GM19240 (cell line): ENCODE measurements around the gene DUOXA2.

Experiments used
- DNase-seq: peaks from one replicate; pipeline ENCODE4 v3.0.0; 2011; ENCODE audit warnings: low spot score; ENCODE audit not compliant: insufficient read length

The DUOXA2 gene

DNA sequence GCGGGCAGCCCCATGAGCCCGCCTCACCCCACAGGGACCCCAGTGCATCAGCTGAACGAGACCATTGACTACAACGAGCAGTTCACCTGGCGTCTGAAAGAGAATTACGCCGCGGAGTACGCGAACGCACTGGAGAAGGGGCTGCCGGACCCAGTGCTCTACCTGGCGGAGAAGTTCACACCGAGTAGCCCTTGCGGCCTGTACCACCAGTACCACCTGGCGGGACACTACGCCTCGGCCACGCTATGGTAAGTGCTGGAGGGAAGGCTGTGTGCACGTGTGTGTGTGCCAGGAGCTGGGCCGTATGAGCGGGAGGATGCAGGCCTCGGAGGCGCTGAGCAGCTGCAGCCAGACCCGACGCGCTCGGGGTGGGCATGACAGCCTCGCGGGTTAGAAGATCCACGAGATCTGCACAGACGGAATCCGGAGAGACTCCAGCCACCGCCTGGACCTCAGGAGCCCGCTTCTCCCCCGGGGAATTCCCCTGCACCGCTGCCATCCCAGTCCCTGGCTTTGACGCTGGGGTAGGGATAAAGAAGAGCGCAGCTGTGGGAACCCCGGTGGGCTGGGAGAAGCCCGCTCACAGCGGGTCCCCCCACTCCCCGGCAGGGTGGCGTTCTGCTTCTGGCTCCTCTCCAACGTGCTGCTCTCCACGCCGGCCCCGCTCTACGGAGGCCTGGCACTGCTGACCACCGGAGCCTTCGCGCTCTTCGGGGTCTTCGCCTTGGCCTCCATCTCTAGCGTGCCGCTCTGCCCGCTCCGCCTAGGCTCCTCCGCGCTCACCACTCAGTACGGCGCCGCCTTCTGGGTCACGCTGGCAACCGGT, 2.6 kb downstream of the DUOXA2 start:
- no peak for DNase-seq

DNA sequence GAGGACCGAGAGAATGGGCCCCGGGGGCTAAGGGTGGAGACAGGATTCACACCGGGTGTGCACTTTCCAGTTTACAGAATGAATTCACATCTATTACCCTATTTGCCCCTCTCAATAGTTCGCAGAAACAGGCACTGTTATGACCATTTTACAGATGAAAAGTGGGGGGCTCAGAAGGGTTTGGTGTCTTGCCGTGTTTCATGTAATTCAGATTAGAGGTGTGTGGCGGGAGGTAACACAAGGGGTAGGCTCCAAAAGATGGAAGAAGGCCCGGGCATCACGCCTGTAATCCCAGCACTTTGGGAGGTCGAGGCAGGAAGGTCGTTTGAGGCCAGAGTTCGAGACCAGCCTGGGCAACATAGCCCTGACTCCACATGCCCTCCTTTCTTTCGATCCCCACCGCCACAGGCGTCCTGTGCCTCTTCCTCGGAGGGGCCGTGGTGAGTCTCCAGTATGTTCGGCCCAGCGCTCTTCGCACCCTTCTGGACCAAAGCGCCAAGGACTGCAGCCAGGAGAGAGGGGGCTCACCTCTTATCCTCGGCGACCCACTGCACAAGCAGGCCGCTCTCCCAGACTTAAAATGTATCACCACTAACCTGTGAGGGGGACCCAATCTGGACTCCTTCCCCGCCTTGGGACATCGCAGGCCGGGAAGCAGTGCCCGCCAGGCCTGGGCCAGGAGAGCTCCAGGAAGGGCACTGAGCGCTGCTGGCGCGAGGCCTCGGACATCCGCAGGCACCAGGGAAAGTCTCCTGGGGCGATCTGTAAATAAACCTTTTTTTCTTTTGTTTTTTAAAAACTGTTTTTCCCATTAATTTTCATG, 3.4 kb downstream of the DUOXA2 start:
- DNase-seq: no peak

DNA sequence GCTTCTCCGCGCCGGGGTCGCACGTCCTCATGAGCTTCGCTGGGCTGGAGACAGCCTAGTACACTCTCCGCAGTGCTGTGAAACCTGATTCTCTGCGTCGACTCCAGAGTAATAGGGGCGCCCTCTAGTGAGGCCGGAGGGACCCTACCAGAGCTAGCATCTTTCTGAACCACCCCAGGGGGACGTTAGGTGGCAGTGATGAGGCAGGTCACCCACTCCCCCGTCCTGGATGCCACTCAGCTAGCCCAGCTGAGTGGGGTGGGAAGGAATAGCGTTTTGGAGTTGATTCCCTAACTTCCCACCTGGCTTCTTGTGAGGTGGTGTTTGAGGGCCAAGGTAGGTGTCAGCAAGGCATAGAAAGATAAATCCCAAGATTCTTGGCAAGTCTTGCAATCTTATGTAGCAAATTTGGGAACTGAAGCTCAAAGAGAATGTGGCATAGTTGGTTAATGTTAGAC, 4.0 kb downstream of the DUOXA2 start:
- peak; percentile 95 for DNase-seq

DNA sequence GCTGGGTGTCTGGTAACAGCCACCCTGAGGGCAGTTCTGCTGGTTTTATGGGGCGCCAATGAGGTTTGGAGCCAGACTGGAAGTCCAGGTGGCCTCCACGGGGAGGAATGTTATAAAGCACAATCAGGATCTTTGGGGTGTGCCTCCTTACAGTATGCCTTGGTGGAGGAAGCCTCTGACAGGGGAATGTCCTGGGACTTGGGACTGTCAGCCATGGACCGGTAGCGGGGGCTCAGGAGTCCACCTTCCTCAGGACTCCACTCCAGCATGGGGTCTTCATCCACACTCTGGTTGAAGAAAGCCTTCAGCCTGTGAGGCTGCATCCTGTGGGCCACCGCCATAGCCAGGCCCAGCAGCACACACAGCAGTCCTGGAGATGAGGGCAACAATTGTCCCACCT, 4.9 kb downstream of the DUOXA2 start:
- no peak for DNase-seq

DNA sequence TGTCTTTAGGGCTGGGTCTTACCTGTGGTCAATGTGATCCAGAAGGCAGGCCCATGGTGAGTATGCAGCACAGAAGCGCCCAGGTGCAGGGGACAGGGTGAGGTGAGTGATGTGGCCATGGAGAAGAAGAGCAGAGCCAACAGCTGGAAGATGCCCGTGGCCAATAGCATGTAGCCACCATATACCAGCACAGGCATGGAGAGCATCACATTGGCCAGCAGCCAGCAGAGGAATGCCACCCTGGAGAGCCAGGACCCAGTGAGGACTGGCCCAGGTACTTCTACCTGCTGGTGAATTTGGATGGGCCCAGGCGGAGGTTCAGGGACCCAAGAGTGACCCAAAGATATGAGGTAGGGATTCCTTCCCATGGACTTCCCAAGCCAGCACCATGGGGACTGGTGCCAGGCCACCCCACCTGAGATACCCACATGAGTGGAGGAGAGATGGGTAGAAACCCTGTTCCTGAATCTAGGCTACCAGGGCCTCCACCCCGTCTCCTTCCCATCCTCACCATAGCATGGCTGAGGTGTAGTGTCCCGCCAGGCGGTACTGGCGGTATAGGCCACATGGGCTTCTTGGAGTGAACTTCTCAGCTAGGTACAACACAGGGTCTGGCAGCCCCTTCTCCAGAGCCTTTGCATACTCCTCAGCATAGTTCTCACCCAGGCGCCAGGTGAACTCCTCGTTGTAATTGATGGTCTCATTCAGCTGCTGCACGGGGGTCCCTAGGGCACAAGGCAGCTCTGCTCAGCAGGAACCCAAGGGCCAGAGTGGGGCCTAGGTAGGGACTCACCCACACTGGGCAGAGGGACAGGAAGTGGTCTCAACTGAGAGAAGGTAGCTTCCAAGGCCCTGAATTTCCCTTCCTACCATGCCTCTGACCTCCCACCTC, 6.2 kb downstream of the DUOXA2 start:
- no peak for DNase-seq

DNA sequence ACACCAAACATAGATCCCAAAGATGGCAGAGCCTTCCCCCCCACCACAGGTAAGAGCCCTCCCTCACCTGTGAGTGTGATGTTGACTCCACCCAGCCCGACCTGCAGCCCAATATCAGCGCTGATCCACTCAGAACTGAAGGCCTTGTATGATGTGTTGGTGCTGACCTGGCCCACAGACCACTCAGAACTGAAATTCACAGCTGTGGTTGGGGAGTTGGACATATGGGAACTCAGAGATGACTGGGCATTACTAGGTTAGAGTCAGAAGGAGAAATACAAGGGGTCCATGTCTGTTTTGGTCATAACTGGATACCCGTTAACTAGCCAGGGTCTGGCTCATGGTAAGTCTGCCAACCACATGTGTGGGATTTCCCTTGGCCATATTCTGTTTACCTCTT, 6.9 kb downstream of the DUOXA2 start:
- DNase-seq: no peak

DNA sequence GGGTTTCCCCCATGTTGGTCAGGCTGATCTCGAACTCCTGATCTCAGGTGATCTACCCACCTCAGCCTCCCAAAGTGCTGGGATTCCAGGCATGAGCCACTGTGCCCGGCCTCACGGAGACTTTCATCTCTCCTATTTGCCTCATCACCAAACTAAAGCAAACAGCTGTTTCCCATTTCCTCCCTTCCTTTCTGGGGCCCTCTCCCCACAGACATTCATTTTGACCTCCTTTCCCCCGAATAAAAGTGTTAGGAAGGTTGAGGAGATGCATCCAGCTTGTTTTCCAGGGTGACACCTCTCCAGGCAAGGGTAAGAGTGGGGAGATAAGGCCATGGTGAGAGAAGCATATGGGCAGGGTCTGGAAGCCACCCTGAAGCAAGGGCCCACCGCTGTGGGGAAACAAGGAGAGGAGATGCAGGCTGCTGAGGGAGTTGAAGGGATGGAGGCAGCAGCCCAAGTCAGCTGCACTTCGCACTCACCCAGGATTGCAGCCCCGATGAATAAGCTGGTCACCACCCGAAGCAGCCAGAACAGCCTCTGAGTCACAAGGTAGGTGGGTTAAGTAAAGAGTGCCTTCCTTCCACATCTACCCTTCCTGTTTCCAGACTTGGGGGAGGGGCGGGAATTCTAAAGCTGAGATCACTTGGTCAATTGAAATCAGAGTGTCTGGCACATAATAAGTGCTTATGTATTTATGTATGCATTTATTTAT, 7.7 kb downstream of the DUOXA2 start:
- no peak for DNase-seq

DNA sequence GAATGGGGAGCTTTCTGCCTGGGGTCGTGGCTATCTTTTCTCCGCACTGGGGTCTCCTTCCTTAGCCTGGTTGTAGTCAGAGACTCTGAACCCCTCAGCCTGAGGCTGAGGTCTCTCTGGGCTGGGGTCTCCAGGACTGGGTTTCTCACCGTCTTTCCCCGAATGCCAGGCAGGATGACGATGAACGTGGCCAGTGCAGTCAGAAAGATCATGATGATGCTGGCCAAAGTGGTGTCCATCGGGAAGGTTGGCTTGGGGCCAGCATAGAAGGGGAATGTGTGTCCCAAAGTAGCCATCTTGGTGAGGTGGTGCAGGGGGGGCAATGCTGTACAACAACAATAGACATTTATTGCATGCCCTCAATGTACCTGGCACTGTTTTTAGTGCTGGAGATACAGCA, 8.6 kb downstream of the DUOXA2 start:
- DNase-seq: no peak

DNA sequence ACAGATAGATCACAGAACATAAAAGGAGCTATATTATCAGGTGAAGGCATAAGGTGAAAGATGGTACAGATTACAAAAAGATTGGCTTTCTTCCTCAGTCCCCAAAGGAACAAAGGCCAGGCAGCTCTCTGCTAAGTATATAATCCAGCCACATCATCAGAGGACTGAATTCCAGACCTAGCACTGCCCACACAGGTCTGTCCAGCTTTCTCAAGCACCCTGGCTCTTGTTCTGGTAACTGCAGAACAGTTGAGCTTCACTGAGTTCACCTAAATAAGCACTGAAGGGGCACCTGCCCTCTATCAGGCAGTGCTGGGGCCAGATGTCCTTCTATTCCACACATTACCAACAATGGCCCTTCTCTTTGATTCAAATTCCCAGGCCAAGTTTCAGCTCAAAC, 9.3 kb downstream of the DUOXA2 start:
- no peak for DNase-seq

DNA sequence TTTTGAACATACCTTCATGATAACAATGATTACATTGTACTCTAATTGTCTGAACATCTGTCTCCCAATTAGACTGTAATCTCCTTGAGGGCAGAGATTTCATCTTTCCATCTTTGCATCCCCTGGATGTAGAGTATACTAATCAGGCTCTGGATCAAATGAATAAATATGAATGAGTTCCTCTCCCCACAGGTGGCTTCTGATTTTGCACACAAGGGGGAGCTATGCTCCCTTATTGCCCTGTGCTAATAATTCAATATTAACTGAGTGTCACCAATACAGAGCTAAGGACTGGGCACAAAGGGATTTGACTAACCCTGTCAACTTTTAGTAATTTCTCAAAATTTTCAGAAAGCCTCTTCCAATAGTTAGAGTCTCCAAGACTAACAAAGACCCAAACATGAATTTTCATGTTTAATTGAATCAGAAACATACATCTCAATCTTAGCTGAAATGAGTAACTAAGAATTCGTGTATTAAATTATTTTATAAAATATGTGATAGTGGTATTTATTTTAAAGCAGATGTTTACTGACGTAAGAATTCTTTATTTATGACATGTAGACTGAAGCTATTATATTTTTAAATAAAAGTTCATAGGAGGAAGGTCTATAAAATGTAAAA, 12.5 kb downstream of the DUOXA2 start:
- DNase-seq: no peak

DNA sequence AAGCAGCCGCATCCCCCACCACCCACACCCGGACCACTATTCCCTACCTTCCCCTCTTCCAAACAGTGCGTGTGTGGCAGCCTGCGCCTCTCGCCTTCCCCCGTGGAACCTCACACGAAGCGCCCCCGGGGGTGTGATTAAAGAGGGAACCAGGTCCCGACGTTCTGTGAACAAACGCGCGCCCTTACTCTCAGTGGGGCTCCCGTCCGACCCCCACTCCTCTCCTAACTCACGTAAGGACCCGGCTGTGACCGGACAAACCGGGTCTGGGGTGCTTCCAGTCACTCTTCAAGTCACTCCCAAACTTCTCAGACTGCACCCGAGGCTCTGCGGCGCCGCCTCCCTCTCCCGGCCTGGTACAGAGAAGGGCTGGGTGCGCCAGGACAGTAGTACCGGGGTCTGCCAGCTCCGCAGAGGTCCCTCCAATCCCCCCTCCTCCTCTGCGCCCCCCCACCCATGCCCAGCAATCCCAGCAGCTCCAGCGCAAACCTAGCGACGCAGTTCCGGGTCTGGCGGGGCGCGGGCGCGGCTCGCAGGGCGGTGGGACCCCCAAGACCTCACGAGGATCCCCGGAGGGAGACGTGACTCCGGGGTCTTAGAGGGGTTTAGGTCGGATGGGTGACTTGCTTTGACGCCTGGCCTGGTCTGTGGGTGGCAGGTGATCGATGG, 15.0 kb downstream of the DUOXA2 start:
- DNase-seq: no peak

DNA sequence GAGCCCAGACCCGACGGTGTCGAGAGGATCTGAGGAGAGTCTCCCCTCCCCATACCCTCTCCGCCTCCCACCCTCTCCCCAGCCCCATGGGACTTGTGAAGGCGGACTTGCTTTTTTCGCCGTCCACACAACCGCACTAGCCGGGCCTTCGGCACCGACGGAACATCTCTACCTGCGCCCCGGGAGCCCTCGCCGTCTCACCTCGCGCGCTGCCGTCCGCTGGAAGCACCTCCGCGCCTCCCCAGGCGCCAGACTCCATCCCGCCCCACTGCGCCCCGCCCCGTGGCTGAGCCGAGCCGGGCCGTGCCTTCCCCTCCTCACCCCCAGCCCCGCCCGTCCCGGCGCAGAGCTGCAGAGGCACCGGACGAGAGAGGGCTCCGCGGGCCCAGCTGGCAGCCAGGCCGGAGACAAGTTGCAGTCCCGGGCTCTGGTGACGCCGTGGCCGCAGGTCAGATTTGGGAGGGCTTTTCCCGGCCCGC, 15.6 kb downstream of the DUOXA2 start, which contains the start of the genes DUOX1 and DUOXA1:
DUOX1 (plus strand) TSS at position 344 of the 479 bp plus-strand sequence. CDS start 1,973 bp downstream, outside the sequence.
DUOXA1 (minus strand) TSS at position 229 of the 479 bp plus-strand sequence. CDS start 6,865 bp downstream, outside the sequence.
- DNase-seq: no peak

DNA sequence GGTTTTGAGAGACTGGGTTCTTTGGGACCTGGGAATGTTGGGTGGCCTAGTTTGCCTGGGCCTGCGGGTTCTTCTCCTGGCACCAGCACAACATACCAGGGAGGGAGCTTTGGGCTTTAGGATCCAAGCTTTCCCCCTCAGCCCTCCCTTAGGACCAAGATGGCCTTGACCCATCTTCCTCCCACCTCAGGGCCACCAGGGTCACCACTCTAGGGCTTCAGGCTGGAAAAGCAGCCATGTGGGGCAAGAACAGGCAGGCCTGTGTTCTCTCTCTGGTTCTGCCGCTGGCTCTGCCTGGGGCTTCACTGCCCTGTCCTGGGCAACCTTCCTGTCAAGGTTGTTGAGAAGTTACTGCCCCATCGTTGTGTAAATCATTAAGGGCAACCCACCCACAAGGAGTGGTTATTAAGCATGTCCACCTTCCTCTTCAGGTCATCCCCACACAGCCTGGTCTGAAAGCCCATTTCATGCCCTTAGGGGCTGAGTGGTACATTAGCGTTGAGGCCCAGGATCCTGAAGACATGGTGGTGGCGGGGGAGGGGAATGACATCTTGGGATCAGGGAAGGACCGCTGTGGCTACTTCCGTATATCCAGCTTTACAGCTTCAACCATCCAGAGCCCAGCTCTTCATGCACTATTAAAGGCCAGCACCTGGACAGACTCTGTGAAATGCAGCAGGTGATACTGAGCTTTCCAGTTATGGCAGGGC, 16.3 kb downstream of the DUOXA2 start:
- DNase-seq: no peak

DNA sequence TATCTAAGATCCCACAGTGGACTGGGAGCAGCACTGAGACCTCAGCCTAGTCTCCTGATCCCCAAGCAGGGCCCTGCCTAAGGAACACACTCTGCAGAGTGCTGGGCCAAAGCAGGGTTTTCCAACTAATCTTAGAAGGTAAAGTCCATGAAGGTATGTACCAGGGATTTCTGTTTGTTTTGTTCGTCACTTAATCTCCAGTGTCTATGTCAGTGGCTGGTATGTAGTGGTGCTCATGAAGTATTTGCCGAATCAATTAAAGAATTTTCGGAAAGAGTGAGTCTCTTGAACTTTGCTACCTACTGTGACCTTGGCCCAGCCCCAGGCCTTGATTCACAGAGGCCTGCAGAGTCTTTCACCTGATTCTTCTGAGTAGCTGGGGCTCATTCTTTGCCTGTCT, 17.4 kb downstream of the DUOXA2 start:
- DNase-seq: no peak

DNA sequence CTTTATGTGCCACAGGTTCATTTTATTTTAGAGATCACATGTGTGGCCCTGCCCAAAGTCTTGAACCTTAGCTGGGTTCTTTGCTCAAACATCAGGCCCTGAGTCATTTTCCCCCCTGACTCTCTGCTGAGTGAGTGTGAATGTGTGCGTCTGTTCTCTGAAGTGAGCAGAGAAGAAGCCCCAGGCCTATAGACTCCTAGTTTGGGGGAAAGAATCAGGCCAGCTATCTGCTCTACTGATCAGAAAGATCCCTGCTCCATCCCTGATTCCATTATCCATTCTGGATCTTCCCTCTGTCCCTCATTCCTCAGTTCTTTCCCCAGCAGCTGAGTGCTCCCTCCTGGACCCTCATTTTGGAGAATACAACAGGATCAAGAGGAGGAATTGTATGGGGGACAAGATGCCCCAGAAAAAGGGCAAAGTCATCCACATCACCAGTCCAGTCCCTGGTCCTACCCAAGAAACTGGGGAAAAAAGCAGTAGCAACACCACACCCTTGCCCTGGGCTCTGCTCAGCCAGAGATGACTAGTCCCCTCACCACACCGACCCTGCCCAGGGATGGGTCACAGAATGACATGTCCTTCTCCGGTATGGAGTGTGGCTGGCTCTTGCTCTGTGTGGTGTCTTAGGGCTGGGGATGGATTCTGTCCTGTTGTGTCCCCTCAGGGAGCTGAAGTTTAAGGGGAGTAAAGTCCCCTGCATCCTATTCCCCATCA, 18.9 kb downstream of the DUOXA2 start:
- DNase-seq: no peak

DNA sequence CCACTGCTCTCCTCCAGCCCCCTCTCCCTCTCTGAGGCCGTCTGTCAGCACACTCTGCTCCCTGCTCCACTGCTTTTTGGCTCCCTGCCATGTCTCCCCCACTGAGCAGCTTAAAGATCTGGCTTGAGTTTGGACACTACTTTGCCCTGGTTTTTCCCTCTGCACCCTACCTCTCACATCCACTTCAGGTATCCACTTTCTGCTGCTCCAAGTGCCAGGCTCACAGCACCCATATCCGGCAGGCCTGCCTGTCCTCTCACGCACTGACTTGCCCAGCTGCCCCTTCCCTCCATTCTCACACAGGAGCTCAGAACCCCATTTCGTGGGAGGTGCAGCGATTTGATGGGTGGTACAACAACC, 19.4 kb downstream of the DUOXA2 start:
- DNase-seq: no peak

DNA sequence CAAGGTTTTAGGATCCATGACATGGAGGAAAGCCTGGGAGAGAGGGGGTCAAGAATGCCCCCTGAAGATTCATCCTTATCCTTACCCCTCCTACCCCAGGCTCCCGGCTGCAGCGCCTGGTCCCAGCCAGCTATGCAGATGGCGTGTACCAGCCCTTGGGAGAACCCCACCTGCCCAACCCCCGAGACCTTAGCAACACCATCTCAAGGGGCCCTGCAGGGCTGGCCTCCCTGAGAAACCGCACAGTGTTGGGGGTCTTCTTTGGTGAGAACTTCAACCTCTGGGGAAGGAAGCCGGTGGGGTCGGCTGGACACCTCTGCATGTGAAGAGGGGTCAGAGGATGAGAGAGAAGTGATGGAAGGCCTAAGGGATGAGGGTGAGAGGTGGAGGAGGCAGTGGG, 19.9 kb downstream of the DUOXA2 start:
- DNase-seq: no peak
